ENCODE data around the gene DHX30. TPM values are rescaled to one million over a fixed set of nuclear protein-coding genes. Genes with fewer than 3 reads are reported as not detected.
A peak's percentile ranks its signal among the peaks of the same experiment; 100 is the strongest.

Gene DHX30
- total RNA-seq, 2 experiments from 2014 or later, result 96.6 to 102 TPM

GRCh38 chr3:47782446-47783308, 20.3 kb upstream of the DHX30 start:
- peaks cover 39% of the 10 kb centered on the region for H3K4me1 ChIP-seq (ENCODE audit: insufficient read depth, low read length, poor library complexity, severe bottlenecking)
- peaks cover 23% of the 10 kb centered on the region for H3K36me3 ChIP-seq (ENCODE audit: insufficient read depth, low read length)
- H3K27ac ChIP-seq (ENCODE audit: low read depth, low read length, poor library complexity, severe bottlenecking), result peak overlapping the region; percentile 88
- TF ChIP-seq EZH2phosphoT487 (IDR thresholded peaks at IDR 0.05; ENCODE audit: borderline replicate concordance, low read depth, low read length) (no peak), CTCF (conservative IDR thresholded peaks at IDR 0.05; ENCODE audit: low read length) (no peak)
- intact Hi-C loops (cut with micrococcal nuclease; ENCODE audit: unreplicated experiment), result loop anchor here (5.0 kb wide), 1 partner anchor 520 kb away; the partner anchor contains the start of gene NME6
- BruUV-seq (replicated peaks), result no TSS peak
- H3K79me2 ChIP-seq (ENCODE audit: insufficient read depth, low read depth, low read length), result peaks cover 46% of the 10 kb centered on the region
- no peaks in the 10 kb centered on the region for H3K9me3 ChIP-seq (ENCODE audit: low read length)
- no peaks in the 10 kb centered on the region for H3K9me2 ChIP-seq (ENCODE audit: insufficient read depth, low read length)
- peak overlapping the region; percentile 96 for H3K4me3 ChIP-seq (ENCODE audit: low read depth, low read length, poor library complexity, severe bottlenecking)
- peak overlapping the region; percentile 97 for H3K4me2 ChIP-seq (ENCODE audit: low read length)
- POLR2A ChIA-PET, result interaction anchor here (0.6 to 0.9 kb wide), 4 partner anchors 39 to 402 kb away, joined by 3 to 4 read pairs (median 3); no protein-coding TSS in a partner anchor
- peaks cover 11% of the 10 kb centered on the region; the same call in 1 of the 2 replicates for H4K20me1 ChIP-seq (ENCODE audit: insufficient read depth, low read length)
- DNase-seq (ENCODE audit: low spot score), result peak; percentile 65
- peak overlapping the region; percentile 38 for H2AFZ ChIP-seq (ENCODE audit: low read length)
- CTCF ChIA-PET (ENCODE audit: unreplicated experiment), result no interaction called here

DNA sequence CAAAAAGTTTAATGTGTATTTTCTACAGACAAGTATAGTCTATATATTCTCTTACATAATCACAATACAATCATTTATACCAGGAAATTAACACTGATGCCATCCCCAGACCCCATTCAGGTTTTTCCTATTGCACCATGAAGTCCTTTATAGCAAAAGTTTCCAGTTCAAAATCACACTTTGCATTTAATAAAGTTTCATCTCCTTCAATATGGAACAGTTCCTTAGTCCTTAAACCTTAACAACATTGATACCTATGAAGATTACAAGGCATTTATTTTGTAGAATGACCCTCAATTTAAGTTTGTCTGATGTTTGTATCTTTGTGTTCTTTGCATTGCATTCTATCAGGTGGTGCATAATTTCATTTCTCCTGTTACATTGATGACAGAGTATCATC, 19.3 kb upstream of the DHX30 start:
- TF ChIP-seq CTCF (conservative IDR thresholded peaks at IDR 0.05; ENCODE audit: low read length) (no peak), EZH2phosphoT487 (IDR thresholded peaks at IDR 0.05; ENCODE audit: borderline replicate concordance, low read depth, low read length) (no peak)
- peak overlapping the region; percentile 97 for H3K4me2 ChIP-seq (ENCODE audit: low read length)
- CTCF ChIA-PET (ENCODE audit: unreplicated experiment), result no interaction called here

More for the DNA sequence above, 19.3 kb upstream of the DHX30 start:
- Histone ChIP-seq H3K9me3 (ENCODE audit: low read length) (no peaks in the 10 kb centered on the region), H3K79me2 (ENCODE audit: insufficient read depth, low read depth, low read length) (peaks cover 36% of the 10 kb centered on the region), H3K9me2 (ENCODE audit: insufficient read depth, low read length) (no peaks in the 10 kb centered on the region), H3K36me3 (ENCODE audit: insufficient read depth, low read length) (peaks cover 13% of the 10 kb centered on the region), H3K4me1 (ENCODE audit: insufficient read depth, low read length, poor library complexity, severe bottlenecking) (peaks cover 34% of the 10 kb centered on the region), H3K4me3 (ENCODE audit: low read depth, low read length, poor library complexity, severe bottlenecking) (peak overlapping the region; percentile 96), H4K20me1 (ENCODE audit: insufficient read depth, low read length) (peaks cover 10% of the 10 kb centered on the region; the same call in 1 of the 2 replicates), H2AFZ (ENCODE audit: low read length) (peak overlapping the region; percentile 38; the same call in 1 of the 2 replicates), H3K27ac (ENCODE audit: low read depth, low read length, poor library complexity, severe bottlenecking) (no peak overlapping the region)
- DNase-seq (ENCODE audit: low spot score), result no peak
- POLR2A ChIA-PET, result interaction anchor here (0.6 to 0.9 kb wide), 2 partner anchors 67 to 168 kb away, joined by 4 read pairs; no protein-coding TSS in a partner anchor
- intact Hi-C loops (cut with micrococcal nuclease; ENCODE audit: unreplicated experiment), result loop anchor here (5.0 kb wide), 1 partner anchor 519 kb away; the partner anchor contains the start of gene NME6
- no TSS peak for BruUV-seq (replicated peaks)
